Breast epithelium (tissue), 4 donors: ENCODE measurements around the gene COA1. TPM values are rescaled to one million over a fixed set of nuclear protein-coding genes. Genes with fewer than 3 reads are reported as not detected.

ENCODE experiments used
- DNase-seq, 2 donors: peaks; one replicate each; pipeline ENCODE4 v3.0.0-alpha.2; 2019; ENCODE audit warnings: low spot score in 2 of 2
- H3K27ac ChIP-seq, 2 donors: fragments of 200-600 bp; sonication (generic) in 1 of 2; one replicate each; pipeline ENCODE4 v1.5.1; 2016 to 2019; ENCODE audit warnings: mild to moderate bottlenecking in 1 of 2
- H3K27me3 ChIP-seq, 2 donors: fragments of 200-600 bp; sonication (generic) in 1 of 2; one replicate each; pipeline versions ENCODE4 v1.5.1 to v1.6.0; 2017 to 2019; ENCODE audit warnings: control low read depth in 1 of 2, mild to moderate bottlenecking in 1 of 2
- H3K36me3 ChIP-seq: fragments of 200-600 bp; one replicate; pipeline ENCODE4 v1.5.1; 2019
- H3K4me1 ChIP-seq, 2 donors: fragments of 200-600 bp; sonication (generic); one replicate each; pipeline ENCODE4 v1.5.1; 2016 to 2019; ENCODE audit warnings: control low read depth in 1 of 2
- H3K4me3 ChIP-seq, 3 donors: fragments of 200-600 bp; sonication (generic); 1 replicate in 2 of 3; 2 replicates in 1 of 3; pipeline ENCODE4 v1.5.1; 2016 to 2019; ENCODE audit warnings: mild to moderate bottlenecking in 3 of 3, moderate library complexity in 2 of 3
- H3K9me3 ChIP-seq, 2 donors: fragments of 200-600 bp; sonication (generic) in 1 of 2; one replicate each; pipeline ENCODE4 v1.5.1; 2016 to 2019; ENCODE audit warnings: control low read depth in 1 of 2
- POLR2A ChIP-seq: fragments of 450-650 bp; IDR thresholded peaks from one replicate; pipeline ENCODE4 v1.6.1; 2016; ENCODE audit warnings: antibody characterized with exemption, mild to moderate bottlenecking, moderate library complexity
- POLR2AphosphoS5 ChIP-seq, 3 donors: sonication (generic); formaldehyde crosslinking; IDR thresholded peaks; one replicate each; pipeline ENCODE4 v1.6.1; 2017; ENCODE audit warnings: antibody characterized with exemption in 3 of 3
- intact Hi-C: fragments of 100-400 bp; cut with DNase I; formaldehyde crosslinking; loops from one replicate; pipeline ENCODE4 v1.15.1; 2023; ENCODE audit warnings: low total_unique reads
- total RNA-seq, 3 donors: library from RNA; depleted of rRNA; stranded (reverse); fragments of >200 nt; gene quantifications; one replicate each; pipeline ENCODE4 v1.1.0, GENCODE V29; 2016
- TF ChIP-seq, protein P1 (sequence below), 3 donors: fragments of 450-650 bp; IDR thresholded peaks; one replicate each; pipeline ENCODE4 v1.5.1; 2016 to 2017; ENCODE audit warnings: antibody characterized with exemption in 3 of 3, mild to moderate bottlenecking in 3 of 3, moderate library complexity in 3 of 3

Gene COA1
- total RNA-seq, 3 donors from 2014 or later: 39.0 to 94.3 (median 91.4) TPM

DNA sequence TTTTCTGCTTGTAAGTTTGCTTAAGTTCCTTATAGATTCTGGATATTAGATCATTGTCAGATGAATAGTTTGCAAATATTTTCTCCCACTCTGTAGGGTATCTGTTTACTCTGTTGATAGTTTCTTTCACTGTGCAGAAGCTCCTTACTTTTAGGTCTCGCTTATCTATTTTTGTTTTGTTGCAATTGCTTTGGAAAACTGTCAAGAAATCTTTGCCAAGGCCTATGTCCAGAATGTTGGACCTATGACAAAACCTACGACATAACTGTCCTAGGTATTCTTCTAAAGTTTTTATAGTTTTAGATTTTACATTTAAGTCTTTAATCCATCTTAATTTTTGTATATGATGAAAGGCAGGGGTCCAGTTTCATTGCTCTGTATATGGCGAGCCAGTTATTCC, 27.4 kb downstream of the COA1 start:
- H3K9me3 ChIP-seq: no peaks in the 10 kb centered on the region
- intact Hi-C loops: no loop called here

DNA sequence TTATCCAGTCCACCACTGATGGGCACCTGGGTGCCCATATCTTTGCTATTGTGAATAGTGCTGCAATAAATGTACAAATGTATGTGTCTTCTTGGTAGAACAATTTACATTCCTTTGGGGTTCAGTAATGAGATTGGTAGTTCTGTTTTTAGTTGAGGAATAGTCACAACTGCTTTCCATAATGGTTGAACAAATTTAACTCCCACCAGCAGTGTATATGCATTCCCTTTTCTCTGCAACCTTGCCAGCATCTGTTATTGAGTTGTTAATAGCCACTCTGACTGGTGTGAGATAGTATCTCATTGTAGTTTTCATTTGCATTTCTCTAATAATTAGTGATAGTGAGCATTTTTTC, 27.8 kb downstream of the COA1 start:
- intact Hi-C loops: no loop called here
- H3K36me3 ChIP-seq: no peaks in the 10 kb centered on the region

More for the DNA sequence above, 27.4 kb downstream of the COA1 start:
- no peak overlapping the region for H3K27ac ChIP-seq
- H3K27me3 ChIP-seq: no peaks in the 10 kb centered on the region
- no peaks in the 10 kb centered on the region for H3K4me1 ChIP-seq
- DNase-seq: no peak
- no peak for TF ChIP-seq POLR2AphosphoS5 (IDR thresholded peaks at IDR 0.05)
- no peak for TF ChIP-seq POLR2A
- TF ChIP-seq, protein P1, sequence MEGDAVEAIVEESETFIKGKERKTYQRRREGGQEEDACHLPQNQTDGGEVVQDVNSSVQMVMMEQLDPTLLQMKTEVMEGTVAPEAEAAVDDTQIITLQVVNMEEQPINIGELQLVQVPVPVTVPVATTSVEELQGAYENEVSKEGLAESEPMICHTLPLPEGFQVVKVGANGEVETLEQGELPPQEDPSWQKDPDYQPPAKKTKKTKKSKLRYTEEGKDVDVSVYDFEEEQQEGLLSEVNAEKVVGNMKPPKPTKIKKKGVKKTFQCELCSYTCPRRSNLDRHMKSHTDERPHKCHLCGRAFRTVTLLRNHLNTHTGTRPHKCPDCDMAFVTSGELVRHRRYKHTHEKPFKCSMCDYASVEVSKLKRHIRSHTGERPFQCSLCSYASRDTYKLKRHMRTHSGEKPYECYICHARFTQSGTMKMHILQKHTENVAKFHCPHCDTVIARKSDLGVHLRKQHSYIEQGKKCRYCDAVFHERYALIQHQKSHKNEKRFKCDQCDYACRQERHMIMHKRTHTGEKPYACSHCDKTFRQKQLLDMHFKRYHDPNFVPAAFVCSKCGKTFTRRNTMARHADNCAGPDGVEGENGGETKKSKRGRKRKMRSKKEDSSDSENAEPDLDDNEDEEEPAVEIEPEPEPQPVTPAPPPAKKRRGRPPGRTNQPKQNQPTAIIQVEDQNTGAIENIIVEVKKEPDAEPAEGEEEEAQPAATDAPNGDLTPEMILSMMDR (IDR thresholded peaks at IDR 0.05): no peak
- H3K4me3 ChIP-seq: no peak overlapping the region
- H3K36me3 ChIP-seq: no peaks in the 10 kb centered on the region

DNA sequence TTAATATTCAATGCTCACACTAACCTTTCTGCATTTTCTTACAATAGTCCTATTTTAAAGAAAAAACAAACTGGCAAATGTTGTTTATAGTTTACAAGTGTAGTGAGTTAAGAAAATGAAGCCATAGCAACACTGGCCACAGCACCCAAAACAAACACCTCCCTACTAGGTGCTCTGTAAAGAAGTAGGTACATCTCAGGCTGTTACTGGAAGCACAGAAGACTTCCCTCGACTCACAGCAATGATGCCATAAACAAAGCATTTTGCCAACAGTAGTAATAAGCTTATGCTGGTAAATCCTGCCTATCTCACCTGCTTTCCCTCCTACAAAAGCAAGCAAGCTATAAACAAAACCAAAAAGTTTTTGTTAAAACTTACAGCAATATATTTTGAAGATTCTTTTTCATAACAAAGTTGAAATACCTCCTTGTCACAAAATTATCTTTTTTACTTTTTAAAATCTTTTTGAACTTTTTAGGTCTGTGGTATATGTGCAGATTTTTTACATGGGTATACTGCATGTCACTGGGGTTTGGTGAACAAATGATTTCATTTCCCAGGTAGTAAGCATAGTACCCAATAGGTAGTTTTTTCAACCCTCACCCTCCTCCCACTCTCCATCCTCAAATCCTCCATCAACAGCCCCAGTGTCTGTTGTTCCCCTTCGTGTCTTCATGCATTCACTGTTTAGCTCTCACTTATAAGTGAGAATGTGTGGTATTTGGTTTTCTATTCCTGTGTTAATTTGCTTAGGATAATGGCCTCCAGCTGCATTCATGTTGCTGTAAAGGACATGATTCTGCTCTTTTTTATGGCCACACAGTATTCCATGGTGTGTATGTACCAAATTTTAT, 28.4 kb downstream of the COA1 start:
- no peak overlapping the region for H3K27ac ChIP-seq
- intact Hi-C loops: no loop called here
- no peaks in the 10 kb centered on the region for H3K9me3 ChIP-seq
- H3K4me3 ChIP-seq: no peak overlapping the region
- H3K27me3 ChIP-seq: no peaks in the 10 kb centered on the region
- no peaks in the 10 kb centered on the region for H3K4me1 ChIP-seq
- TF ChIP-seq, protein P1 (IDR thresholded peaks at IDR 0.05): no peak
- TF ChIP-seq POLR2AphosphoS5 (IDR thresholded peaks at IDR 0.05) (no peak), POLR2A (no peak)
- no peak for DNase-seq
- no peaks in the 10 kb centered on the region for H3K36me3 ChIP-seq

More for the DNA sequence above, 27.8 kb downstream of the COA1 start:
- H3K4me1 ChIP-seq: no peaks in the 10 kb centered on the region
- H3K27ac ChIP-seq: no peak overlapping the region
- H3K27me3 ChIP-seq: no peaks in the 10 kb centered on the region
- DNase-seq: no peak
- H3K4me3 ChIP-seq: no peak overlapping the region
- TF ChIP-seq, protein P1 (IDR thresholded peaks at IDR 0.05): no peak
- TF ChIP-seq POLR2A (no peak), POLR2AphosphoS5 (IDR thresholded peaks at IDR 0.05) (no peak)
- H3K9me3 ChIP-seq: no peaks in the 10 kb centered on the region

DNA sequence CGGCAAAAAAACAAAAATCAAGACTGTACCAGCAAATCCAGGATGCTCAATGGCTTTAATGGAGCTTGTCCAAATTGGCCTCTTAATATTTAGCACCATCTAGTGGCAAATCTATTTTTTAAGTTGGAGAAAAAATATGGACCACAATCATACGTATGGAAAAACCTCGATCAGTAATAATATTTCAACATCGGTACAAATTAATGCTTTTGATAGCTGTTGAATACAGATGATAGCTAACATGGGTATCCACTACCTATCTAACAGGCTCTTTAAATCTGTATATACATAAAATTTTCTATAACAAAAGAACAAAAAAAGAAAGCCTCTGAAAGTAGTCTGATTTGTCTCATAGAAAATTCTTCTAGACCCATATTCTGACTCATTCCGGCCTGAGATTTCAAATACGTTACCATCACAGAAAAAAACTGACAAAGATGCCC, 29.2 kb downstream of the COA1 start:
- H3K4me1 ChIP-seq: no peaks in the 10 kb centered on the region
- no peaks in the 10 kb centered on the region for H3K27me3 ChIP-seq
- DNase-seq: no peak
- intact Hi-C loops: no loop called here
- no peaks in the 10 kb centered on the region for H3K36me3 ChIP-seq
- TF ChIP-seq POLR2A: no peak
- TF ChIP-seq, protein P1 (IDR thresholded peaks at IDR 0.05): peak; percentile 44 to 70 (median 61)
- no peak overlapping the region for H3K4me3 ChIP-seq
- H3K27ac ChIP-seq: no peak overlapping the region
- no peaks in the 10 kb centered on the region for H3K9me3 ChIP-seq

DNA sequence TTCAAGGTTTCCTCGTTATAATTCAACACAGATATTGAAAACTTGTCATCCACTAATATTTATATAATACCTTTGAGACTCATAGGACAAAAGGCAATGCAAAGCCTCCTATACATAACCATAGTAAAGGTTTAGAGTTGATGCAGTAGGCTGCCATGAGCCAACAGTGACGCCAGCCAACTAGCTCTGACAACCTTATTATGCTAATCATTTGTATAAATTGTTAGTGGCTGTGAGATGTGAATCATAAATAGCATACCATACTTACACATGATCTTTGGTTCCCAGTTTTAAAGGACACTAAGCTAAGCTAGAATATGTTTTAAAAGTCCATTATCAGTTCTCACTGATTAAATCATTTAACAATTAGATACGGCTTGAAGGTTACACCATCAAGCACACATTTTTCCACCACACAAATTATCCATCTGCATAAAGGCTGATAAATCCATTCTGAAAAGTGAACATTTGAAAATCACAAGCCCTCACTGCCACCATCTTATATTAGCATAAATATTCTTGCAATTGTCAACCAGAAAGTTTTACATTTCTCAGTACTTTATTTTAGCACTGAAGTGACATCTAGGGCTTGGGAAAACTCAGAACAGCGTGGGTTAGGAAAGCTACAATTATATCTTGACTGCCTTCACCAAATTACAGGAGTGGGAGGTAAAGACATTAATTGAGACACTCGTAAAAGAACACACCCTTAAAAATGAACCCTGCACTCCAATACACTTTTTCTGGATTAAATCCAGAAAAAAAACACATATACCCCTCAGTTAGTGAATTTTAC, 30.7 kb downstream of the COA1 start:
- no peak for DNase-seq
- Histone ChIP-seq H3K4me3 (no peak overlapping the region), H3K27me3 (no peaks in the 10 kb centered on the region), H3K9me3 (no peaks in the 10 kb centered on the region), H3K27ac (no peak overlapping the region), H3K36me3 (no peaks in the 10 kb centered on the region), H3K4me1 (no peaks in the 10 kb centered on the region)
- intact Hi-C loops: loop anchor here (5.0 kb wide), 1 partner anchor 546 kb away; no protein-coding TSS in a partner anchor
- TF ChIP-seq POLR2A (no peak), POLR2AphosphoS5 (IDR thresholded peaks at IDR 0.05) (no peak)
- TF ChIP-seq, protein P1 (IDR thresholded peaks at IDR 0.05): no peak
